ENCODE results near the gene ARHGEF9.

Gene ARHGEF9

DNA sequence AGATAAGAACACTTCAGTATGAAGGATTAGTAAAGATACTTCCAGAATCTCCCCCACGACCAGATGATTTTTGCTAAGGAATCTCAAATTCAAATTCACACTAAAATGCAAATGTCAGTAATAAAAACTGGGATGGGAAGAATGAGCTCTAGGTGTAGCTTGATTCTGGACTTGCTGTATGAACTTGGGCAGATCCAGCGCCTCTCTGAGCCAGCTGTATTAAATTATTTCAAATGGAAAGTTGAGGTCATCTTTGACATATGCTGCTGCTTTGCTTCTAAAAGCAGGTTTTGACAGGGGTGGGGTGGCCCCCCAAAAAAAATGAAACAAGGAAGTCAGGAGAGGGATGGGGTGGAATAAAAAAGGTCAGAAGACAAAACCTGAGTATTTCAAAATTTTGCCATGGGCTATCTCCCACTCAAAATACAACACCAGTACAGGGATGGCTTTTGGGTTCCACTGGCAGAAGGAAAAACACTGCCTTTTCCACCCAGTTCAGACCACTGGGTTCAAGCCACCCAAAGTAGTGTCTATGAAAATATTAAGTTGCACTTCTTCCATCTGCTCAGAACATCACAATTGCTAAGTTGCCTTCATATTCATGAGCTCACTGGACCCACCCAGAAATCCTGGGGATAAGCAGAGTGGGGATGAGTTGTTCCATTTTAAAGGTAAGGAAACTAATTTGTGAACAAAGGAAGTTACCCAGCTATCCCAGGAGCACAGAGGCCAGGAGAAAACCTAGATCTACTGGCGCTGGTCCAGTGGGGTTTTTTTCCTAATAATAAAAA is 47.7 kb downstream of the ARHGEF9 start:
- Histone ChIP-seq H3K27me3 (ENCODE audit: low read length) (no peaks in the 10 kb centered on the region), H4K20me1 (ENCODE audit: low read depth, low read length) (no peaks in the 10 kb centered on the region), H3K9me3 (ENCODE audit: insufficient read depth, low read length) (no peaks in the 10 kb centered on the region), H3F3A (ENCODE audit: insufficient read depth) (no peaks in the 10 kb centered on the region), H2AFZ (ENCODE audit: low read depth, low read length, severe bottlenecking) (no peak overlapping the region), H3K9ac (ENCODE audit: low read length) (no peak overlapping the region), H3K27ac (ENCODE audit: low read depth, low read length) (no peak overlapping the region), H3K4me3 (ENCODE audit: insufficient read depth, low read length, poor library complexity, severe bottlenecking) (no peak overlapping the region), H3K79me2 (ENCODE audit: insufficient read depth, low read length) (peaks cover 13% of the 10 kb centered on the region; the same call in 1 of the 2 replicates), H3K36me3 (ENCODE audit: low read length) (no peaks in the 10 kb centered on the region), H3K9me2 (replicated peaks; ENCODE audit: insufficient read depth, low read length) (no peaks in the 10 kb centered on the region), H3K4me2 (ENCODE audit: low read depth, low read length, poor library complexity, severe bottlenecking) (no peak overlapping the region)
- TF ChIP-seq, protein P1, sequence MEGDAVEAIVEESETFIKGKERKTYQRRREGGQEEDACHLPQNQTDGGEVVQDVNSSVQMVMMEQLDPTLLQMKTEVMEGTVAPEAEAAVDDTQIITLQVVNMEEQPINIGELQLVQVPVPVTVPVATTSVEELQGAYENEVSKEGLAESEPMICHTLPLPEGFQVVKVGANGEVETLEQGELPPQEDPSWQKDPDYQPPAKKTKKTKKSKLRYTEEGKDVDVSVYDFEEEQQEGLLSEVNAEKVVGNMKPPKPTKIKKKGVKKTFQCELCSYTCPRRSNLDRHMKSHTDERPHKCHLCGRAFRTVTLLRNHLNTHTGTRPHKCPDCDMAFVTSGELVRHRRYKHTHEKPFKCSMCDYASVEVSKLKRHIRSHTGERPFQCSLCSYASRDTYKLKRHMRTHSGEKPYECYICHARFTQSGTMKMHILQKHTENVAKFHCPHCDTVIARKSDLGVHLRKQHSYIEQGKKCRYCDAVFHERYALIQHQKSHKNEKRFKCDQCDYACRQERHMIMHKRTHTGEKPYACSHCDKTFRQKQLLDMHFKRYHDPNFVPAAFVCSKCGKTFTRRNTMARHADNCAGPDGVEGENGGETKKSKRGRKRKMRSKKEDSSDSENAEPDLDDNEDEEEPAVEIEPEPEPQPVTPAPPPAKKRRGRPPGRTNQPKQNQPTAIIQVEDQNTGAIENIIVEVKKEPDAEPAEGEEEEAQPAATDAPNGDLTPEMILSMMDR (IDR thresholded peaks at IDR 0.05; ENCODE audit: insufficient read depth, low read length, poor library complexity, severe bottlenecking), result no peak
- TF ChIP-seq EZH2phosphoT487 (conservative IDR thresholded peaks at IDR 0.05; ENCODE audit: low read length), result no peak

DNA sequence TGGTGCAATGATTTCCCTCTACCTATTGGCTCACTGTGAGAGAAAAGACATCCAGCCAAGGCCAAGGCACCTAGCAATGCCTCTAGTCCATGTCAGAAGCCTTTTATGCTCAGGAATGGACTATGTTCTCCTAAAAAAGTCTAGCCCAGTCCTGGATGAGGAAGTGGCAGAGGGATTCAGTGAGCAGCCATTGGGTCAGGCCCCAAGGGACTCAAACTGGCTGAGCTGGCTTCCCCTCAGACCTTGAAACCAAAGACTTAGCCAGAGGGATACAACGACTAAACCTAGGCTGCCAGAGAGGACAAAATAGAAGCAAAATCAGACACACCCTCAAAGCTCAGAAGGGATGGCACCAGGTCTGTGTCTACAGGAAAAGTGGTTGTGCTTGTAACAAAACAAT is 49.1 kb downstream of the ARHGEF9 start:
- Histone ChIP-seq H3K4me2 (ENCODE audit: low read depth, low read length, poor library complexity, severe bottlenecking) (no peak overlapping the region), H3K9me3 (ENCODE audit: insufficient read depth, low read length) (no peaks in the 10 kb centered on the region)

GRCh38 chrX:63720293-63720692 is 64.7 kb downstream of the ARHGEF9 start:
- Histone ChIP-seq H3K9me3 (ENCODE audit: insufficient read depth, low read length) (no peaks in the 10 kb centered on the region), H4K20me1 (ENCODE audit: low read depth, low read length) (no peaks in the 10 kb centered on the region), H3K9me2 (replicated peaks; ENCODE audit: insufficient read depth, low read length) (no peaks in the 10 kb centered on the region), H3F3A (ENCODE audit: insufficient read depth) (no peaks in the 10 kb centered on the region), H3K79me2 (ENCODE audit: insufficient read depth, low read length) (no peaks in the 10 kb centered on the region), H2AFZ (ENCODE audit: low read depth, low read length, severe bottlenecking) (no peak overlapping the region), H3K4me3 (ENCODE audit: insufficient read depth, low read length, poor library complexity, severe bottlenecking) (no peak overlapping the region), H3K27ac (ENCODE audit: low read depth, low read length) (no peak overlapping the region), H3K27me3 (ENCODE audit: low read length) (no peaks in the 10 kb centered on the region), H3K9ac (ENCODE audit: low read length) (no peak overlapping the region), H3K4me2 (ENCODE audit: low read depth, low read length, poor library complexity, severe bottlenecking) (no peak overlapping the region), H3K36me3 (ENCODE audit: low read length) (0 out of 2 replicates have a peak, but pooled peaks cover 5% of the 10 kb centered on the region)
- no peak for TF ChIP-seq EZH2phosphoT487 (conservative IDR thresholded peaks at IDR 0.05; ENCODE audit: low read length)
- TF ChIP-seq, protein P1 (IDR thresholded peaks at IDR 0.05; ENCODE audit: insufficient read depth, low read length, poor library complexity, severe bottlenecking), result no peak

More for the DNA sequence above, 49.1 kb downstream of the ARHGEF9 start:
- Histone ChIP-seq H3K27ac (ENCODE audit: low read depth, low read length) (no peak overlapping the region), H3K9ac (ENCODE audit: low read length) (no peak overlapping the region), H2AFZ (ENCODE audit: low read depth, low read length, severe bottlenecking) (no peak overlapping the region), H3F3A (ENCODE audit: insufficient read depth) (no peaks in the 10 kb centered on the region), H4K20me1 (ENCODE audit: low read depth, low read length) (no peaks in the 10 kb centered on the region), H3K9me2 (replicated peaks; ENCODE audit: insufficient read depth, low read length) (no peaks in the 10 kb centered on the region), H3K79me2 (ENCODE audit: insufficient read depth, low read length) (peaks cover 10% of the 10 kb centered on the region; the same call in 1 of the 2 replicates), H3K4me3 (ENCODE audit: insufficient read depth, low read length, poor library complexity, severe bottlenecking) (no peak overlapping the region), H3K27me3 (ENCODE audit: low read length) (no peaks in the 10 kb centered on the region), H3K36me3 (ENCODE audit: low read length) (no peaks in the 10 kb centered on the region)
- TF ChIP-seq, protein P1 (IDR thresholded peaks at IDR 0.05; ENCODE audit: insufficient read depth, low read length, poor library complexity, severe bottlenecking), result no peak
- TF ChIP-seq EZH2phosphoT487 (conservative IDR thresholded peaks at IDR 0.05; ENCODE audit: low read length), result no peak
